ENCODE data around the gene NTMT1. TPM values are rescaled to one million over a fixed set of nuclear protein-coding genes. Genes with fewer than 3 reads are reported as not detected.

NTMT1 gene
- total RNA-seq, 1 experiment from 2014 or later: 50.2 TPM

DNA sequence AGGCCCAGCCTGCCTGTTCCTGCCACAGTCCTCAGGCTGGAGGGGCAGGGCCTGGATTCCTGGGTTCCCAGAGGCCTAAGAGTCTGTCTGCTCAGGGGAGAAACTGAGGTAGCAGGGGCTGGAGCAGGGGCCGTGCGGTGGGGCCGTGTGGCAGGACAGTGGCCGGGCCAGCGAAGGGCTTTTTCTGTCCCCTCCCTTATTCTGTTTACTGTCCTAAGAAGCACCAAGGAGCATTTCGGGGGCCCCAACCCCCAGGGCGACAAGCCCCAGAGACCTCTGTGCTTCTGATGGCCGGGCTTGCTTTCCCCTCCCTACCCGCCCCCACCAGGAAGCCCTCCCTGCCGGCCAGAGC lies 22.8 kb downstream of the NTMT1 start:
- no peak for ATAC-seq

GRCh38 chr9:129649726-129650679 lies 24.0 kb downstream of the NTMT1 start:
- no peaks in the 10 kb centered on the region for H3K9me3 ChIP-seq (ENCODE audit: low read length)
- TF ChIP-seq, protein P1, sequence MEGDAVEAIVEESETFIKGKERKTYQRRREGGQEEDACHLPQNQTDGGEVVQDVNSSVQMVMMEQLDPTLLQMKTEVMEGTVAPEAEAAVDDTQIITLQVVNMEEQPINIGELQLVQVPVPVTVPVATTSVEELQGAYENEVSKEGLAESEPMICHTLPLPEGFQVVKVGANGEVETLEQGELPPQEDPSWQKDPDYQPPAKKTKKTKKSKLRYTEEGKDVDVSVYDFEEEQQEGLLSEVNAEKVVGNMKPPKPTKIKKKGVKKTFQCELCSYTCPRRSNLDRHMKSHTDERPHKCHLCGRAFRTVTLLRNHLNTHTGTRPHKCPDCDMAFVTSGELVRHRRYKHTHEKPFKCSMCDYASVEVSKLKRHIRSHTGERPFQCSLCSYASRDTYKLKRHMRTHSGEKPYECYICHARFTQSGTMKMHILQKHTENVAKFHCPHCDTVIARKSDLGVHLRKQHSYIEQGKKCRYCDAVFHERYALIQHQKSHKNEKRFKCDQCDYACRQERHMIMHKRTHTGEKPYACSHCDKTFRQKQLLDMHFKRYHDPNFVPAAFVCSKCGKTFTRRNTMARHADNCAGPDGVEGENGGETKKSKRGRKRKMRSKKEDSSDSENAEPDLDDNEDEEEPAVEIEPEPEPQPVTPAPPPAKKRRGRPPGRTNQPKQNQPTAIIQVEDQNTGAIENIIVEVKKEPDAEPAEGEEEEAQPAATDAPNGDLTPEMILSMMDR (conservative IDR thresholded peaks at IDR 0.05; ENCODE audit: low read depth, low read length): no peak
- TF ChIP-seq EZH2 (IDR thresholded peaks at IDR 0.05; ENCODE audit: low read length, unreplicated experiment) (no peak), EZH2phosphoT487 (IDR thresholded peaks at IDR 0.05; ENCODE audit: borderline replicate concordance, low read length) (no peak)
- H3K36me3 ChIP-seq (ENCODE audit: low read depth, low read length): no peaks in the 10 kb centered on the region
- no peak overlapping the region for H3K27ac ChIP-seq (ENCODE audit: low read length)
- BruUV-seq (replicated peaks): no TSS peak
- no peaks in the 10 kb centered on the region for H3F3A ChIP-seq (ENCODE audit: low read length, unreplicated experiment)
- no peak overlapping the region for H2AFZ ChIP-seq (ENCODE audit: low read length)
- no peaks in the 10 kb centered on the region for H3K27me3 ChIP-seq (ENCODE audit: low read length)
- CTCF ChIA-PET: no interaction called here
- H4K20me1 ChIP-seq (ENCODE audit: low read length): no peaks in the 10 kb centered on the region
- no peak overlapping the region for H3K9ac ChIP-seq (ENCODE audit: low read length)
- intact Hi-C loops (cut with micrococcal nuclease): no loop called here
- no peaks in the 10 kb centered on the region for H3K79me2 ChIP-seq (ENCODE audit: low read length)
- POLR2A ChIA-PET (ENCODE audit: unreplicated experiment): no interaction called here
- no peaks in the 10 kb centered on the region for H3K9me2 ChIP-seq (replicated peaks; ENCODE audit: low read length)
- no peaks in the 10 kb centered on the region for H3K4me1 ChIP-seq (ENCODE audit: insufficient read depth, low read length)
- no peak overlapping the region for H3K4me2 ChIP-seq (ENCODE audit: low read length)
- no peak overlapping the region for H3K4me3 ChIP-seq (ENCODE audit: low read length)
- DNase-seq (no peak), ATAC-seq (no peak)

More for the DNA sequence above, 22.8 kb downstream of the NTMT1 start:
- Histone ChIP-seq H3K4me1 (ENCODE audit: insufficient read depth, low read length) (no peaks in the 10 kb centered on the region), H3F3A (ENCODE audit: low read length, unreplicated experiment) (no peaks in the 10 kb centered on the region), H3K4me3 (ENCODE audit: low read length) (no peak overlapping the region), H3K27me3 (ENCODE audit: low read length) (no peaks in the 10 kb centered on the region), H3K36me3 (ENCODE audit: low read depth, low read length) (no peaks in the 10 kb centered on the region), H3K79me2 (ENCODE audit: low read length) (no peaks in the 10 kb centered on the region), H2AFZ (ENCODE audit: low read length) (no peak overlapping the region), H3K27ac (ENCODE audit: low read length) (no peak overlapping the region), H4K20me1 (ENCODE audit: low read length) (no peaks in the 10 kb centered on the region), H3K9me2 (replicated peaks; ENCODE audit: low read length) (no peaks in the 10 kb centered on the region), H3K9me3 (ENCODE audit: low read length) (no peaks in the 10 kb centered on the region), H3K9ac (ENCODE audit: low read length) (no peak overlapping the region), H3K4me2 (ENCODE audit: low read length) (no peak overlapping the region)
- POLR2A ChIA-PET (ENCODE audit: unreplicated experiment): no interaction called here
- DNase-seq: no peak
- no TSS peak for BruUV-seq (replicated peaks)
- CTCF ChIA-PET: no interaction called here
- no peak for TF ChIP-seq EZH2phosphoT487 (IDR thresholded peaks at IDR 0.05; ENCODE audit: borderline replicate concordance, low read length)
- TF ChIP-seq, protein P1 (conservative IDR thresholded peaks at IDR 0.05; ENCODE audit: low read depth, low read length): no peak
- no peak for TF ChIP-seq EZH2 (IDR thresholded peaks at IDR 0.05; ENCODE audit: low read length, unreplicated experiment)
- intact Hi-C loops (cut with micrococcal nuclease): no loop called here

DNA sequence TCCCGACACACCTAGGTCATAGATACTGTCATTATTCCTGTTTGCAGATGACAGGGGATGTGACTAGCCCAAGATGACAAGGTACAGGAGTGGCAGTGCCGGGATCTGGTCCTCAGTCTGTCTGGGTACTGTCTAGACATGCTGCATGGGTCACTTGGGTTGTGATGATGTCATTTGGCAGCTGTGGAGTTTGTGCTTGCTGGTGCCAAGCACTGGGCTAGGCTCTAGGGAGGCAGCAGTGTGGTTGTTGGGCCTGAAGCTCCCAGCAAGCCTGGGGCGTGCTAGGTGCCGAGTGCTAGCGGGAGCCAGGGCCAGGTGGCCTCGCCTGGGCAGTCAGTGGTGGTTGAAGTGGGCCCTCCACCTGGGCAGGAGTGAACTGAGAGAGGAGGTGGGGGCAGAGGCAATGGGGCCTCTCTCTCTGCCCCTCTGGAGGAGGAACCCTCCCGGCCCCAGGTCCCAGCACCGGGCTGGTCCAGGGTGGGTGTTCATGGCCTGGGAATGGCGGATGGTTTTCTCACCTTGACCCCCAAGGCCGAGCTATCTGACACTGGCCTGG lies 24.8 kb downstream of the NTMT1 start:
- Histone ChIP-seq H3K36me3 (ENCODE audit: low read depth, low read length) (no peaks in the 10 kb centered on the region), H3K4me3 (ENCODE audit: low read length) (no peak overlapping the region), H3K27me3 (ENCODE audit: low read length) (no peaks in the 10 kb centered on the region), H3K9me3 (ENCODE audit: low read length) (no peaks in the 10 kb centered on the region), H3K4me1 (ENCODE audit: insufficient read depth, low read length) (no peaks in the 10 kb centered on the region), H2AFZ (ENCODE audit: low read length) (no peak overlapping the region), H4K20me1 (ENCODE audit: low read length) (no peaks in the 10 kb centered on the region), H3K4me2 (ENCODE audit: low read length) (no peak overlapping the region), H3F3A (ENCODE audit: low read length, unreplicated experiment) (no peaks in the 10 kb centered on the region), H3K27ac (ENCODE audit: low read length) (no peak overlapping the region), H3K79me2 (ENCODE audit: low read length) (no peaks in the 10 kb centered on the region), H3K9ac (ENCODE audit: low read length) (no peak overlapping the region), H3K9me2 (replicated peaks; ENCODE audit: low read length) (no peaks in the 10 kb centered on the region)
- ATAC-seq (no peak), DNase-seq (no peak)
- POLR2A ChIA-PET (ENCODE audit: unreplicated experiment): no interaction called here
- intact Hi-C loops (cut with micrococcal nuclease): no loop called here
- BruUV-seq (replicated peaks): no TSS peak
- CTCF ChIA-PET: no interaction called here
- TF ChIP-seq EZH2phosphoT487 (IDR thresholded peaks at IDR 0.05; ENCODE audit: borderline replicate concordance, low read length): no peak

All from PC-3 (cell line).